Activated CD8-positive, alpha-beta memory T cell treated with anti-CD3 and anti-CD28 coated beads, Interleukin-2, amount 10 ng/mL, durations not matched to agents 7 days and 5 days (primary cell): ENCODE results near the gene GTF3C1. TPM values are rescaled to one million over a fixed set of nuclear protein-coding genes. Genes with fewer than 3 reads are reported as not detected.

Experiments
- ATAC-seq: fragments of 150-1000 bp; cut with Tn5 transposase; one replicate; pipeline ENCODE4 v1.10.0; 2021; ENCODE audit warnings: moderate library complexity
- CTCF ChIA-PET: fragments of 350-600 bp; sonication (Branson Sonifier 250); formaldehyde crosslinking; loops from one replicate; lab custom pipeline; 2021; ENCODE audit warnings: antibody characterized with exemption; lab: Charles Lee
- DNase-seq: peaks from one replicate; pipeline ENCODE4 v3.0.0-alpha.2; 2020
- H3K27ac Mint-ChIP-seq: one replicate; pipeline ENCODE4 v1.8.0; 2021; ENCODE audit warnings: mild to moderate bottlenecking, mixed read lengths
- H3K27me3 Mint-ChIP-seq: one replicate; pipeline ENCODE4 v1.8.0; 2021; ENCODE audit warnings: mixed read lengths
- H3K36me3 Mint-ChIP-seq: one replicate; pipeline ENCODE4 v1.8.0; 2021; ENCODE audit warnings: mild to moderate bottlenecking, mixed read lengths
- H3K4me1 Mint-ChIP-seq: one replicate; pipeline ENCODE4 v1.8.0; 2021; ENCODE audit warnings: mixed read lengths
- H3K4me3 Mint-ChIP-seq: one replicate; pipeline ENCODE4 v1.8.0; 2021; ENCODE audit warnings: mild to moderate bottlenecking, moderate library complexity, mixed read lengths
- H3K9me3 Mint-ChIP-seq: one replicate; pipeline ENCODE4 v1.8.0; 2022; ENCODE audit warnings: low read depth, mixed read lengths
- total RNA-seq, 2 experiments: library from RNA; stranded (reverse); gene quantifications; one replicate each; pipeline ENCODE4 v1.2.3, GENCODE V29; 2021

GTF3C1 gene
- total RNA-seq, 2 experiments from 2014 or later = 56.1 to 58.6 TPM

DNA sequence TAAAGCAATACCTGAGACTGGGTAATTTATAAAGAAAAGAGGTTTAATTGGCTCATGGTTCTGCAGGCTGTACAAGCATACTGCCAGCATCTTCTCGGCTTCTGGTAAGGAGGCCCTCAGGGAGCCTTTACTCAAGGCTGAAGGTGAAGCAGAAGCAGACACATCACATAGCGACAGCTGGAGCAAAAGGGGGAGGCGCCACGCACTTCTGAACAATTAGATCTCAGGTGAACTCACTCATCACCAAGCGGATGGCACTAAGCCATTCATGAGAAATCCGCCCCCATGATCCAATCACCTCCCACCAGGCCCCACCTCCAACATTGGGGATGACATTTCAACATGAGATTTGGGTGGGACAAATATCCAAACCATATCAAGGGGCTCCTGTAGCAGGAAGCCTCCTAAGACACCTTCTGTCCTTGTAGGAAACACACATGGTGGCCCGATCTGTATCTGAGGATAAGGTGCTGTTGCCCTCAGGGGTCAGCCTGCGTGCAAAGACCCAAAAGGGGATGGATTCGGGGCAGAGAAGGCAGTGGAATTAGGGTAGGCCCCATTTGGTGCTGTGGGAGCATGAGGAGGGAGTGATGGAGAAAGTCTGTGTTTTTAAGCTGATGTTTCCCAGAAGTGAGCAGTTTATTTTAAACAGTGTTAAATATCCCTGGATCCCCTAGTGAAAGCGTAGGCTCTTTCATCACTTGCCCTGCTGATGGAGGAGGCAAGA is 124.8 kb downstream of the GTF3C1 start:
- CTCF ChIA-PET = no interaction called here
- Mint-ChIP-seq H3K27ac (peak overlapping the region; percentile 95), H3K9me3 (peaks cover 24% of the 10 kb centered on the region), H3K36me3 (peaks cover 60% of the 10 kb centered on the region), H3K4me1 (peaks cover 62% of the 10 kb centered on the region), H3K27me3 (no peaks in the 10 kb centered on the region), H3K4me3 (no peak overlapping the region)
- DNase-seq (peak; percentile 36), ATAC-seq (no peak)

DNA sequence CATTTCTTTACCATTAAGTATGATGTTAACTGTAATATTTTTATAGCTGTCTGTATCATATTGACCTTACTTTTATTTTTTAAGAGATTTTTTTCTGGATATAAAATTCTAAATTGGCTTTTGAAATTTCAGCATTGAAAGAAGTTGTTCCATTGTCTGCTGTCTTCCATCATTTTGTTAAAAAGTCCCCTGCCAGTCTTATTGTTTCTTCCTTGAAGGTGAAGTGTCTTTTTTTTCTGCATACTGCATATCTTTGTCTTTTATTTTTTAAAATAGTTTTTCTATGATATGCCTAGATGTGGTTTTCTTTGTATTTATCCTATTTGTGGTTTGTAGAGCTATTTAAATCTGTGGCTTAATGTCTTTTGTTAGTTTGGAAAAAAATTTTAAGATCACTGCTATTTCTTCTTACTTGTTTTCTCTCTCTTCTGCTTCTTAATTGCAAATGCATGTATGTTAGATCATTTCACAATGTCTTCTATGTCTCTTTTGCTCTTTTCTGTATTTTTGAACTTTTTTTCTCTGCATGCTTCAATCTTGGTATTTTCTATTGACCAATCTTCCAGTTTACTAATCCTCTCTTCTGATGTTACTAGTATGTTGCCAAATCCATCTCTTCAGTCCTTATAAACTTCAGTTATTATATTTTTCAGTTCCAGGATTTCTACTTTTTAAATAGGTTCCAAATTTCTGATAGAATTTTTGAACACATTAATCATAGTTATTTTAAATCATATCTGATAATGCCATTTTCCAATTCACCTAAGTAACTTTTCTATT is 127.6 kb downstream of the GTF3C1 start:
- CTCF ChIA-PET = interaction anchor here (0.7 to 3.4 kb wide), 6 partner anchors 12 to 54 kb away, joined by 3 to 20 read pairs (median 4); no protein-coding TSS in a partner anchor
- ATAC-seq (no peak), DNase-seq (no peak)
- Mint-ChIP-seq H3K27ac (peak overlapping the region; percentile 63), H3K4me3 (no peak overlapping the region), H3K36me3 (peaks cover 74% of the 10 kb centered on the region), H3K4me1 (peaks cover 47% of the 10 kb centered on the region), H3K27me3 (no peaks in the 10 kb centered on the region), H3K9me3 (peaks cover 24% of the 10 kb centered on the region)

DNA sequence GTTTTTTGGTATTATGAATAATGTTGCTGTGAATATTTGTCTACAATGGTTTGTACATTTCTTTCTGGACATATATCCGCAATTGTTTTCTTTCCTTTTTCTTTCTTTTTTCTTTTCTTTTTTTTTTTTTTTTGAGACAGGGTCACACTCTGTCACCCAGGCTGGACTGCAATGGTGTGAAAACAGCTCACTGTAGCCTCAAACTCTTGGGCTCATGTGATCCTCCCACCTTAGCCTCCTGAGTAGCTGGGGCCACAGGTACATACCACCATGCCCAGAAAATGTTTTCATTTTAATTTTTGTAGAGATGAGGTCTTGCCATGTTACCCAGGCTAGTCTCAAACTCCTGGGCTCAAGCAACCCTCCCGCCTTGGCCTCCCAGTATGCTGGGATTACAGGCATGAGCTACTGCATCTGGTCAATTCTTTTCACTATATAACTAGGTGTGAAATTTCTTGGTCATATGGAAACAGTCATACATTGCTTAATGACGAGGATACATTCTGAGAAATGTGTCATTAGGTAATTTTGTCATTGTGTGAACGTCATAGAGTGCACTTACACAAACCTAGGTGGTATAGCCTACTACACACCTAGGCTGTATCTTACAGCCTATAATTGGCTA is 132.6 kb downstream of the GTF3C1 start:
- no peak overlapping the region for H3K4me3 Mint-ChIP-seq
- no peaks in the 10 kb centered on the region for H3K27me3 Mint-ChIP-seq
- CTCF ChIA-PET = interaction anchor here (0.7 to 1.2 kb wide), 3 partner anchors 10 to 16 kb away, joined by 3 to 4 read pairs (median 3); no protein-coding TSS in a partner anchor
- DNase-seq (peak; percentile 40), ATAC-seq (peak; percentile 65)
- peak overlapping the region; percentile 49 for H3K27ac Mint-ChIP-seq
- H3K36me3 Mint-ChIP-seq = peaks cover 81% of the 10 kb centered on the region
- peaks cover 21% of the 10 kb centered on the region for H3K9me3 Mint-ChIP-seq
- peaks cover 46% of the 10 kb centered on the region for H3K4me1 Mint-ChIP-seq

DNA sequence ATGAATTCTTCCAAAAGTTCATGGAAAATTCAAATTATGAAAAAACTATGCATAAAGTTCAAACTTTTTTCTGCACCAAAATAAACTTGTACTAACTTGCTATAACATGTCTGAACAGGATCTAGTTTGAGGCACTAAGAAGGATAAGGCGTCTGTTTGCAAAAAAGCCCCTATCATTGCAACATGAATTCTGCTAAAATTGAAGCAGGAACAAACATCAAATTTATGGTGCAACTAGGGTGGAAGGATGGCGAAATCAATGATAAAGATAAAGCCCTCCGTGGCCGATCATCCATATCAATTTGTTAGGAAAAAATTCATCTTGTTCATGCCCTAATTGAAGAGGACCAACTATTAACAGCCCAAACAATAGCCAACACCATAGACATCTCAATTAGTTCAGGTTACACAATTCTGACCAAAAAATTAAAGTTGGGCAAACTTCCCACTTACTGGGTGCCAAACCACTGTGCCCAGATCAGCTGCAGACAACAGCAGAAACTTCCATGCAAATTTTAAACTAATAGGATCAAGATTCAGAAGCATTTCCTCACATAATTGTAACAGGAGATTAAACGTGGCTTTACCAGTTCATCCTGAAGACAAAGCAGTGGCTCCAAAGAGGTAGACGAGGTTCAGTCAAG is 134.8 kb downstream of the GTF3C1 start:
- Mint-ChIP-seq H3K9me3 (peaks cover 13% of the 10 kb centered on the region), H3K27me3 (no peaks in the 10 kb centered on the region), H3K4me1 (peaks cover 61% of the 10 kb centered on the region), H3K36me3 (peaks cover 78% of the 10 kb centered on the region), H3K4me3 (no peak overlapping the region), H3K27ac (peak overlapping the region; percentile 38)
- CTCF ChIA-PET = interaction anchor here (1.2 to 1.4 kb wide), 2 partner anchors 10 to 12 kb away, joined by 3 read pairs; no protein-coding TSS in a partner anchor
- DNase-seq (no peak), ATAC-seq (no peak)

DNA sequence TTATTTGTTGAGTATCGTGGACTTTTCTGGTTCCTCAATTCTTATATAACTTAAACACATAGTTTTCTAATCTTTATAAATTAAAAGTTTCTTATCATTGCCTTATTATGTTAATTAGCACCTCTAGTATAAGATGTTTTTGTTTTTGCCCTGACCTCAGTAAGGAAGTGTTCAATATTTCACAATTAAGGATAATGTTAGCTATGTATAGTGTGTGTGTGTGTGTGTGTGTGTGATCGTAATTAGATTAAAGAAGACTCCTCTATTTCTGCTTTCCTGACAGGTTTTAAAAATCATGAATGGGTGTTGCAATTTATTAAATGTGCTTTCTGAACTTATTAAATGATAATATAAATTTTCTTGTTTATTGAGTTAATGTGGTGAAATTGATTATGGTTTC is 135.8 kb downstream of the GTF3C1 start:
- H3K27ac Mint-ChIP-seq = no peak overlapping the region
- no peak for ATAC-seq

DNA sequence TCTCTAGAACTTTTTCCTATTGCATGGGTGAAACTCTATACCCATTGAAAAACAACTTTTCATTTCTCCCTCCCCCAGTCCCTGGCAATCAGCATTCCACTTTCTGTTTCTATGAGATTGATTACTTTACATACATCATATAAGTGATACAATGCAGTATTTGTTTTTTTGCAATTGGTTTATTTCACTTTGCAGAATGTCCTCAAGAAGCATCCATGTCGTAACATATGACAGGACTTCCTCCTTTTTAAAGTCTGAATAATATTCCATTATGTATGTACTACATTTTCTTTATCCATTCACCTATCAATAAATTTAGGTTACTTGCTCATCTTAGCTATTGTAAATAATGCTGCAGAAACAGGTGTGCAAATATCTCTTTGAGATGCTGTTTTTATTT is 139.0 kb downstream of the GTF3C1 start:
- Mint-ChIP-seq H3K27ac (peak overlapping the region; percentile 73), H3K9me3 (peaks cover 10% of the 10 kb centered on the region), H3K4me3 (peak overlapping the region; percentile 29), H3K4me1 (peaks cover 85% of the 10 kb centered on the region), H3K27me3 (no peaks in the 10 kb centered on the region), H3K36me3 (peaks cover 63% of the 10 kb centered on the region)
- CTCF ChIA-PET = interaction anchor here (1.2 to 1.5 kb wide), 3 partner anchors 9 to 17 kb away, joined by 3 to 5 read pairs (median 3); partner anchors contain the start of gene IL21R
- ATAC-seq (no peak), DNase-seq (no peak)

More for the DNA sequence above, 135.8 kb downstream of the GTF3C1 start:
- CTCF ChIA-PET = no interaction called here
- Mint-ChIP-seq H3K4me3 (no peak overlapping the region), H3K4me1 (peaks cover 68% of the 10 kb centered on the region), H3K36me3 (peaks cover 75% of the 10 kb centered on the region), H3K9me3 (peaks cover 13% of the 10 kb centered on the region), H3K27me3 (no peaks in the 10 kb centered on the region)
- DNase-seq = no peak

Other genes starting within 250 kb of the GTF3C1 start
- 100 to 1,000 TPM; 155 to 190 TPM for gene IL4R, start 235.9 kb downstream of the GTF3C1 start, total RNA-seq
- gene IL21R, start 147.7 kb downstream of the GTF3C1 start, total RNA-seq = 10 to 100 TPM; 24.6 to 38.0 TPM
- 10 to 100 TPM; 15.0 to 20.1 TPM for gene KATNIP, start 231 bp upstream of the GTF3C1 start, total RNA-seq